ENCODE data around the gene OR11A1.

The OR11A1 gene, protein sequence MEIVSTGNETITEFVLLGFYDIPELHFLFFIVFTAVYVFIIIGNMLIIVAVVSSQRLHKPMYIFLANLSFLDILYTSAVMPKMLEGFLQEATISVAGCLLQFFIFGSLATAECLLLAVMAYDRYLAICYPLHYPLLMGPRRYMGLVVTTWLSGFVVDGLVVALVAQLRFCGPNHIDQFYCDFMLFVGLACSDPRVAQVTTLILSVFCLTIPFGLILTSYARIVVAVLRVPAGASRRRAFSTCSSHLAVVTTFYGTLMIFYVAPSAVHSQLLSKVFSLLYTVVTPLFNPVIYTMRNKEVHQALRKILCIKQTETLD

DNA sequence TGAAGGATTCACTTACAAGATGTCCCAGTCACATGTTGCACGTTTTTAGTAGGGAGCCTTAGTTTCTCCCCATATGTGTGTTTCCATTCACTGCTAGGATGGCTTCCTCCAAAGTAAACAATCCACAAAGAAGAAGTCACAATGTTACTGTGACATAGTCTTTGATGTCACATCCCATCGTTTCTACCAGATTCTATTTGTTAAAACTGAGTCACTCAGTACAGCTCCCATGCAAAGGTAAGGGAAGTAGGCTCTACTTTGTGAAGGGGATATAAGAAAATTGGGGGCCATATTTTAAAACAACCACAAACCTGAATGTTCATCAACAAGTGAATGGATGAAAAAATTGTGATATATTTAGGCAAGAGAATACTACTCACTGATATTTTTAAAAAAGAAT, at the start of gene OR11A1, which contains the start of gene OR2H1:
OR11A1 (minus strand) TSS at position 101 of the 400 bp plus-strand sequence. CDS start 29,430 bp downstream, outside the sequence.
OR2H1 (plus strand) TSS at position 185 of the 400 bp plus-strand sequence. CDS start 4,615 bp downstream, outside the sequence.
- no peak for DNase-seq (ENCODE audit: low read depth in 2 of 2, low spot score in 1 of 2)

DNA sequence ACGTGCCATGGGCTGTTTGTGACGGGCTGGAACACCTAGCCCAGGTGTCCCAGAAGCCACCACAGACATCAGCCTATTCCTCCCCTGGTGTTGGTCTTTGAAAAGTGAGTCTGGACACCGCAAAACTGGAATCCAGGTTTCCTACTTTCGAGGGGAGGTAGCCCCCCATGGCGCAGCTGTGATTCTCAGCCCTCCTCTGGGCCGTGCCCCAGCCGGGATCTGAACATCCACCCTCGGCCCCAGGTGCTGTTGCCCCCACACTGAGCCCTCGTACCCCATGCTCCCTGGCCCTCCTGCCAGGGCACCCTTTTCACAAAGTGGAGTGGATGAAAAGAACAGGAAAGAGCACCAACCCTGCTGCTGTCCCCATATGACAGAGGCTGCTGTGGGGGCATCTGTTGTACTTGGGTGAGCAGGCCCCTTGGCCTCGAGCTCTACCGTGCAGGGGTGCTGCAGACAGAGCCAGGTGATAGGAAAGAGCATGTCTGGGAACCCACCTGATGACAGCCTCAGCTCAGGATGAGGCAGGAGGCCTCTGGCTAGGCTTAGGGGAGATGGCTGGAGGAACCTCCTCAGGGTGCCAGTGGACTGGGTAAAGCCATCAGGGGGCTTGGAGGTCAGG, 49.7 kb upstream of the OR11A1 start:
- no peak for DNase-seq (ENCODE audit: low read depth in 2 of 2, low spot score in 1 of 2)

DNA sequence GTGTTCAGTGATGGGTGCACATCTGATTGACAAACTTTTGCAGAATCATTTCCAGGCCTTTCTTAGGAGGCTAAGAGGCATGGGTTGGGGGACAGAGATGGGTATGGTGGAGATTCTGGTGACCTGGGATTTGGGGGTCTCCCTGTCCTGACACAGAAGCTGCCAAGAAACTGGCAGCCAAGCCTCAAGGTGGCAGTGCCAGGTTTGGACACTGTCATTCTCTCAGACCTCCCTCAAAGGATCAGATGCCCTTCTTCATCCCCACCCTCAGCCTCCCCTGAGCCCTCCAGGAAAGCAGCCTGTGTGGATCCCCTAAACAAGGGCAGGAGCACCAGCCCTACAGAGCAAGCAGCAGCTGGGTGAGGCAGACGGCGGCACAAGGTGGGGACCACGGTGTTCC, 48.9 kb upstream of the OR11A1 start:
- DNase-seq (ENCODE audit: low read depth in 2 of 2, low spot score in 1 of 2) = no peak

DNA sequence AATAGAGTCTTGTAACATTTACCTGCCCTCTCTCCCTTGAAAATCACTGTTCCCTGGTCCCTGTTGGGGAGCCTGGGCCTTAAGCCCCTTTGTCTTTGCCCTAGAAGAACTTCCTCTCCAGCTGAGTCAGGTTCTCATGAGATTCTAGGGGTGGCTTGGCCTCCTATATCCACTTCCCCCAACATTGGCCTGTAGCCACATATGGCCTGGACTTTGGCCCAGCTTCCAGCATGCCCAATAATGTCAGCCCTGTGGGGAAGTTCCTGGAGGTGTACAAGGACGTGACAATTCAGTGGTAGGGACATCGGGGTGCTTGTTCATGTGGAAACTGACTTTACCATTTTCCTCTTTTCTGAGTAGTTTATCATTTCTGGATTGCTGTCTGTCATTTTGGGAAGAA, 48.1 kb upstream of the OR11A1 start:
- no peak for DNase-seq (ENCODE audit: low read depth in 2 of 2, low spot score in 1 of 2)

DNA sequence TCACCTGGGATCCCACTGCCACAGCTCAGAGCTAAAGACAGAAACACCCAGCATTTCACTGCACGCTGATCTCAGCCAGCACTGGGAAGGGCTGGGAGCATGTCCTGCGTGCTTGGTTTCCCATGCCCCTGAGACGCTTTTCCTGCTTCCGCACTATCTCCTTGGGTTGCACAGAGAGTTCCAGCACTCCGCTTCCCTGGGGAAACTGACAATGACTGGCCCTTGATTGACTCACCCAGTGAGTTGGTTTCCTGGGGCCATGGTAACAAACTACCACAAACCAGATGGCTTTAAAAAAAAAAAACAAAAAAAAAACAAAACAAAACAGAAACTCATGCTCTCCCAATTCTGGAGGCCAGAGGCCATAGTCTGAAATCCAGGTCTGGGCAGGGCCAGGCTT, 45.7 kb upstream of the OR11A1 start:
- no peak for DNase-seq (ENCODE audit: low read depth in 2 of 2, low spot score in 1 of 2)

DNA sequence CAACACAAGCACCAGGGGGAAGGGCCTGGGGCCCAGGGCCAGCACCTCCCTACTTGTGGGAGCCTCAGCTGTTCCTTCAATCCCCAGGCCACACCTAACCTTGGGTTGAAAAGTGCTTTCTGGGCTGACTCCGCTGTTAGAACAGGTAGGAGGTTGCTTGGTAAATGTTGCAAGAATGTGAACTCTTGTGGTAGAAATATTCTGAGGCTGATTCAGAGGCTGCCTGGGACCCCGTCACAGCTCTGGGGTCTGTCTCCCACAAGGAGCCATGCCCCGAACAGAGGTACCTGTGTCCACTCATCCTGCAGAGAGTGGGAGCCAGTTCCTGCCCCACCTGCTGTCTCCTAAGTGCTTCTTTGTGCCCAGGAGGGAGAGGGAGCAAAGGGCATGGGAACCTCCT, 45.3 kb upstream of the OR11A1 start:
- DNase-seq (ENCODE audit: low read depth in 2 of 2, low spot score in 1 of 2) = no peak

DNA sequence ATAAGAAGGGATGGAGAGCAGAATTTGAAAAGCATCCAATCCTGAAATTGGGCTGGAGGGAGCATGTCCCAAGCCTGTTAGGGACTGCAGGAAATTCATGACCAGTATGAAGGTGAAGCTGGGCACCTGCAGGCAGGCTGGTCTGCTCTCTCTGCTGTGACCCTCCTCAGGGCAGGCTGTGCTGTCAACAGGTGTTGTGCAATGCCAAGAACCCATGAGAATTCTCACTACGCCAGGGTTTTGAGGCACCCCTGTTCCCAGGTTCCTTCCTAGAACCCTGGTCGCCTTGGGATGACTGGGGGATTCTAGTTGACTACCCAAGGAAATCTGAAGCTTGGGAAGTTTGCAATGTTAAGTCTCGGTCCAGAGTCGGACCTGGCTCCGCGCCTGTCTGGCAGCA, 44.2 kb upstream of the OR11A1 start:
- no peak for DNase-seq (ENCODE audit: low read depth in 2 of 2, low spot score in 1 of 2)

DNA sequence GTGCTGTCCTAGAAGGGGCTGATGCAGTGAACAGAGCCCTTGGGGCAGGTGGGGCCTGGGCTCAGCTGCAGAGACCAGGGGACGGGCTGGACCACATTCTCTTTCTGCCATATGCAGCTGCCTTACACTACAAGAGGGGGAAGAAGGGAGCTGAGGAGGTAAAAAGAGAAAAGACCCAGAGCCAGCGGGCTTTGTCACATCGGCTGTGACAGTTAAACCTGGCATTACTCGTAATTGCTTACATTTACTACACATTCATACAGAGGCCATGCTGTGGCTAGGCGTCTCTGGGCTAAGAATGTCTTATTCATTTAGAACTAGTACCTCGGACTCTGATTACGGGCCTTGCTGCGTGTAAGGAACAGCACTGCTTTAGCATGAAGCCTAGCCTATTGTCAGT, 43.7 kb upstream of the OR11A1 start:
- no peak for DNase-seq (ENCODE audit: low read depth in 2 of 2, low spot score in 1 of 2)

DNA sequence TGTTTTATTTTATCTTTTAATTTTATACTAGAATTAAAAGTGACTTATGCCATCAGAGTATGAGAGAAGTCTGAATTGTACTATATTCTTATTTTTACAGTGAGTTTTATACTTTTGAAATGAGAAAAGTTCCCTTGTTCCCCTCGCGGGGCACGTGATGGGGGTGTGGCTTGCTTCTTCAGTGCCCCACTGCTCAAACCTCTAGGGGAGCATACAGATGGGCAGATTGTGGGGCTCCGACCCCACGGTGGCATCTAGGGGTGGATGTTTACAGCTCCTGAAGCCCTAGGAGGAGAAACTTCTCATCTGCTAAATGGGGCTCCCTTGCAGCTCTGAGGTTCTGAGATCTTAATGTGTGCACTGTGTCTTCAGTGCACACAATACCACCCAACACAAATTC, 42.8 kb upstream of the OR11A1 start:
- no peak for DNase-seq (ENCODE audit: low read depth in 2 of 2, low spot score in 1 of 2)

DNA sequence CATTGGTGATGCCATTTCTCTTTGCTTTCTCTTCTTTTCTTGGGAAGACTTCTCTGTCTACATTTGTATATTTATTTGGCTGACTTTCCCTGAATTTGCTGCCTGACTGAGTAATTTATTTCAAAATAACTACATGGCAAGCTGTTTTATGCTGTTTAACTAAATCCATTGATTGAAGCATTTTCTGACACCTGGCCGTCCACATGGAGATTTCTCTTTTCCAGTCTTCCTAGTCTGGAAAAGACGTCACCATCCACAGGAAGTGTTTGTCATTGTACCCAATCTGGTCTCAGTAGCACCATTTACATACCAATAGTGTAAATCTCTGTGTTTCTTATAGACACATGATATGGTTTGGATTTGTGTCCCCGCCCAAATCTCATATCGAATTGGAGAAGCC, 40.1 kb upstream of the OR11A1 start:
- no peak for DNase-seq (ENCODE audit: low read depth in 2 of 2, low spot score in 1 of 2)

DNA sequence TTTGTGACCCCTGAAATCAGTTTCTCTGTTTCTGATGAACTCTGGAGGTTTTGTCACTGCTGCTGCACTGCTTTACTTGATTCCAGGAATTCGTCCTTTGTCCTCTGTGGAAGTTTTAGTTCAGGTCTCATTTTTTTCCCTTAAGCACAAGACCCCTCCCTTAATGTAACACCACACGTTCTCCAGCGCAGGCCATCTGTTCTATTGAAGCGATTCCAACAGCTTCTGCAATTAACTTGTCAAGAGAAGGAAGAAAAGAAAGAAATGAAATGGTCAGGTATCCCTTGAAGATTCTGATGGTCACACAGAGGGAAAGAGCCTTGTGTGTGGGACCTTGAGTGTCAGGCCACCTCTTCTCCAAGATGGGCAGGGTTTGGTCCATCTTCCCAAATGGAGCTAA, 38.7 kb upstream of the OR11A1 start:
- DNase-seq (ENCODE audit: low read depth in 2 of 2, low spot score in 1 of 2) = no peak

DNA sequence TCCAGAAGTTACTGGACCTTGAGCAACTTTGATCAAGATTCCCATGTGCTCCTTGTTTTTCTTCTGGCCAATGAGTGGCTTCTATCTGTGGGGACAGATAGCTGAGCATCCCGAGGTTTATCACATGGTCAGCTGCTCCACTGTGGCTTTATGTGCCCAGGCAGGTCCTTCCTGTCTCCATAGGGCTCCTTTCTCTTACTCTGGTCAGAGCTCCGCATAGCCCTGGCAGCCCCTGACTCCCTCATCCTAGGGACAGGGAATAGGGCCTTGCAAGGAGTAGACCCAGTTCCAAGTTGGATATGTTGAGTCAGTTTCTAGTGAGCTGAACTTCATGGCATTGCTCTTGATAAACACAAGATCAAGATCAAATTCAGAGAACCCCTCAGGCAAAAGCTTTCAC, 37.3 kb upstream of the OR11A1 start:
- no peak for DNase-seq (ENCODE audit: low read depth in 2 of 2, low spot score in 1 of 2)

DNA sequence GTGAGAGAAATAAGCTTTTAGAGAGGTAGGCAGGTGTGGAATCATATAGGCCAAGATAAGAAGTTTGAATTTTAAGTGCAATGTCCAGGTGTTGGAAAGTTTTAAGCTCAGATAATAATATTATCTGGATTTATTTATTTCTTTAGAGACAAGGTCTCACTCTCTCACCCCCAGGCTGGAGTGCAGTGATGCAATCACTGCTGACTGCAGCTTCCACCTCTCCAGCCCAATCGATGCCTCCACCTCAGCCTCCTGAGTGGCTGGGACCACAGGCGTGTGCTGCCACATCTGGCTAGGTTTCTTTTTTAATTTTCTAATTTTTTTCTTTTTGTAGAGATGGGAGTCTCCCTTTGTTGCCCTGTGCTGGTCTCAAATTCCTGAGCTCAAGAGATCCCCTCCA, 36.4 kb upstream of the OR11A1 start:
- no peak for DNase-seq (ENCODE audit: low read depth in 2 of 2, low spot score in 1 of 2)

DNA sequence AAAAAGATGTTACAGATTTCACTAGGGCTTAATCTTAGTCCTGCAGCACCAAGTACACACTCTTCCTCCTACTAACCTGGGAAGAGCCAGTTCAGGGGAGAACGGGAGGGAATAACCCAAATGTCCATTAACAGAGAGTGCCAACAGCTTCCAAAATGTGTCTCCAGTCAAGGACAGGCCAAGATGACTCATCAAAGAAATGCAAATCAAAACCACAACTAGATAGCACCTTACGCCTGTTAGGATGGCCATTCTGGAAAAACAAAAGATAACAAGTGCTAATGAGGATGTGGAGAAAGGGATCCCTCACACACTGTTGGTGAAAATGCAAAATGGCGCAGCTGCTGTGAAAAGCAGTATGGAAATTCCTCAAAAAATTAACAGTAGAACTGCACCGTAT, 34.7 kb upstream of the OR11A1 start:
- DNase-seq (ENCODE audit: low read depth in 2 of 2, low spot score in 1 of 2) = no peak

DNA sequence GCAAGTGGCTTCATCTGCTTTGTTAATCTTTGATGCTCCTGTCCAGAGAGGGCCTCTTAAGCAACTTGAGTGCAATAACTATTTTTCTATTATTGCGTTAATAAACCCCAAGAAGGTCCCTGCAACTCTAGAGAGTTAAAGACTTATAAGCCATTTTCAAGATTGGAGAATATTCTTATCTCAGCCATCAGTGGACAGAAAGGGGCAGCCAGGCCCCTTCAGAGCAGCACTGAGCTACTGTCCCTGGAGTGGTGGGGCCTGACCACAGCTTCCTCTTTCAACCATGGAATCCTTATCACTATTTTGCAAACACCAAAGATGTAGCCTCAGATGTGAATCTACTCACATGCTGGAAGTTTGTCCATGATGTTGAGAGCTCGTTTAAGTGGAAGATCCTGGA, 33.7 kb upstream of the OR11A1 start:
- no peak for DNase-seq (ENCODE audit: low read depth in 2 of 2, low spot score in 1 of 2)

DNA sequence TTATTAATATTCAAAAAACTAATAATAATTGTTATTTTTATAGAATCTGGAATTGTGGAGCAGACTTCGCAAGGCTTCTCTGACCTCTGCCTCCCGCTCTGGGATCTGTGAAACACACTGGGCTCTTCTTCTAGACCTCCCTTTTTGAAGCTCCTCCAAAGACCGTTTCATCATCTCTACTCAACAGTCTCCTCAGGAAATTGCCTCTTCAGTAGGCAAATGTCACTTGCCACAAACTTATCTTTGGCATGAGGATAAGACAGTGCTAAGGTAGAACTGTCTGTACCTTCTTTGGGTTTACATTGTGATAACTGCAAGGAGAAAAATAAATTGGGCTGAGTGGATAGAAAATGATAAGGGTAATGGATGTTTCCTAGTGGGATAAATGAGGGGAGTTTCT, 33.2 kb upstream of the OR11A1 start:
- no peak for DNase-seq (ENCODE audit: low read depth in 2 of 2, low spot score in 1 of 2)

DNA sequence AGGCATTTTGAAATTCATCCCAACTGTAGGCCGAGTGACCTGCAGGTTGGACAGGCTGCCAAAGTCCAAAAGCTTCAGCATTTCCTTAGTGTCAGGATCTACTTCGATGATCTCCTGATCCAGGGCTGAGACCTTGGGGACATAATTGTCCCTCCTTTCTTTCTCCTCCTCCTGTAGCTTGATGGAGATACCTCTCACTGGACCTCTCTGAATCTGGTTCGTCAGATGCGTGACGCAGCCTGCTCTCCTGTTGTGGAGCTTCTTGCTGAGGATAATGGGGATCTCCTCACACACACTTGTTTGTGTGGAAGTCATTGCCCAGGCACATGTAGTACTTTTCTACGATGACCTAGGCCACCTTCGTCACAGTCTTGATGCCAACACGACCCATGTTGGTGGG, 32.4 kb upstream of the OR11A1 start:
- DNase-seq (ENCODE audit: low read depth in 2 of 2, low spot score in 1 of 2) = no peak

DNA sequence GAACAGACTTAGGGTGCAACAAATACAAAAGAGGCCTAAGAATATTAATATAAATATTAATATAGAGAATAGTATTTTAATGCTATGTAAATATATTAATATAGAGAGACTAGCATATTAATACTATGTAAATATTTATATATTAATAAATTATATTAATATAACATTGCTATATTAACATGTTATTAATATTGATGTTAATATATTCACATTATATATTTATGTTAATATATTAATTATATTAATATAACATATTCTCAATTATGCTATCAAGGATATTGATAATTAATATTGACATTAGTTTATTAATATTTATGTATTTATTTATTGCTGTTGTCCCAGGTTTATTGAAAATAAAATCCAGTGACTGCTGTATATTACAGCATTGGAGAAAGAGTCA, 32.0 kb upstream of the OR11A1 start:
- DNase-seq (ENCODE audit: low read depth in 2 of 2, low spot score in 1 of 2) = no peak

DNA sequence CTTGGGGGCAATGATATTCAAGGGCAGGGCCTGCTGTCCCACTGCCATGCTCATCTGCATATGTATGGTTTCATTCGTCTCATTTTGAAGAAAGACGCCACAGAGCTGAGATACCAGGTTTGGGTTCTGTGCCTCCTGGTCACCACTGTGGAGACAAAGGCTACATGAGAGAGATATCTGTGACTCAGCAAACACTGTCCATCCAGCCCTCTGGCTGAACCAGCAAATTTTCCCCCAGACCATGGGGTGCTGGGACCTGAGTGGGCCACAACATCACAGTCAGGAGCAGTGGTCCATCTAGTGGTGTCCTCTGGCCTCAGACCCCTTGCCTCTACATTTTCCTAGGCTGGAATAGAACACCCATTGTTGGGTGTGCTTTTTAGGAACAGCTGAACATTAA, 30.8 kb upstream of the OR11A1 start, which contains the start of gene MAS1L:
MAS1L (minus strand) TSS at position 297 of the 400 bp plus-strand sequence; CDS start at position 243, 54 bp downstream.
- no peak for DNase-seq (ENCODE audit: low read depth in 2 of 2, low spot score in 1 of 2)

DNA sequence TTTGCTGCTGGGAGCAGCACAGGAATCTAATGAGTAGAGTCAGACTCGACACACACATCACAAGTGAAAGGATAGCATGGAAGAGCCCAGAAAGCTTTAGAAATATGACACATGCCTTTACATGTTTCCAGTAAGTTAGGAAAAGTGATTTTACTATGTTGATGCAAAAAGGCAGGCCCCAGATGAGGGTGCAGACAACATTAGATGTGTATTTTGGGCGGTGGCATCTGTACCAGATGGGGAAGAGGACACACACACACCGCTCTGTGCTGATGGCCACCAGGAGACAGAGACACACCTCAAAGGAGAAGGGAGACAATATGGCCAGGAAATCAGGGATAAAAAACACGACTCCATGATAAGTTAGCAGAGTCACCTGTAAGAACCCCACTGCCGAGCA, 30.3 kb upstream of the OR11A1 start:
- no peak for DNase-seq (ENCODE audit: low read depth in 2 of 2, low spot score in 1 of 2)

DNA sequence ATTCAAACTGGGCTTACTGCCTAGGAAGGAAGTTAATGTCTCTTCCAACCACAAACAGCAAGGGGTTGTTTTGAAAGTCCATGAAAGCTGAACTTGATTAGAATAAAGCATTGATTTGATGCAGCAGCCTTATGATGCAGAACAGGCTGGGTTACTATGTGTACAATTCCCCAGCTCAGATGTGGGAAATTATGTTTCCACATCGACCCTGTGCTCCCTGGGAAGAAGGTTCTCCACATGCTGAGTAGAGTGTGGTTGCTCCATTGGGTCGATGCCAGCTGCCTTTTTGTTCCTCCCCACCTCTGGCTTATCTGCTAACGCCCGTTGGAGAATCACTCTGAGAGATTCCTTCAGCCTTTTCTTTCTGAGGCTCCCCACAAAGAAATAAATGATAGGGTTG, 29.7 kb upstream of the OR11A1 start:
- DNase-seq (ENCODE audit: low read depth in 2 of 2, low spot score in 1 of 2) = no peak

DNA sequence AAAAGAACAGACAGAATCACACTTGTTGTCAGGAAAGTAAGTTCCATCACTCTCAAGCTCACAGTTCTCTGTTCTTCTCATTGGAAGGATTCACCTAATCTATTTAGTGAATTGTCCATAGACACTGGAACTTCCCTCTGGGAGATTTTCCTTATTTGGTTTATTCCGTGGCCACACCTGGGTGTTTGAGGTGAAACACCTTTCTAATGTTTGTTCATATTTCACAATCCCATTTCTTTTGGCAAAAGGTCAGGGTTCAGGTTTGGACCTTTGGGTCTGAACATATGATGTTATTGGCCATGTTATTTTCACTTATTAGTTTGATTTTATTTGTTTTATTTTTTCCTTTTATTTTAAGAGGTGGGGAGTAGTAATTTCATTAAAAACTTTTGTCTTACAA, 26.9 kb upstream of the OR11A1 start:
- no peak for DNase-seq (ENCODE audit: low read depth in 2 of 2, low spot score in 1 of 2)

DNA sequence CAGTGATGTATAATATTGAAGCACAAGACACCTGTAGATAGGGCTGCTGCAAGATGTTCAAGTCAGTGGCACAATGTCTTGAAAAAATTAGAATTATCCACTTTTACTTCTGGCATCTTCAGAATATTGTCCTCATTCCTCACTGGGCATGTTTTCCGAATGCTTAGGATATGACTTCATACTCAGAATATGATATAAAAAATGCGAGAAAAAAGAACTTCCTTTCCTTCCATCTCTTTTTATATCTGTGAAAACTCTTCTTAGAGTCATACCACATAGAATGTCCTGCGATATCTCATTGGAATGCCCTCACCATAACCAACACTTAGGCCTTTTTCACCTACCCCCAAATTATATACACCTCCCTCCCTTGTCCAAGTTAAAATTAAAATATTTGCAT, 26.3 kb upstream of the OR11A1 start:
- DNase-seq (ENCODE audit: low read depth in 2 of 2, low spot score in 1 of 2) = no peak

Measured in stimulated activated CD8-positive, alpha-beta memory T cell treated with anti-CD3 and anti-CD28 coated beads, Interleukin-4, amount 100 ng/mL, for 4 hours (primary cell).